Kasumi-1 (cell line): ENCODE measurements around the gene INTS6L.
"Not testable (repeated sequence)": the region's sequence is repeated elsewhere in the genome, so short reads cannot be mapped to it uniquely, and the experiment has no call there.

Source experiments
- DNase-seq, 2 experiments: peaks; one replicate each; lab custom pipeline; 2025; lab: John Stamatoyannopoulos, UW

INTS6L gene

GRCh38 chrX:135596495-135596894 is 76.0 kb downstream of the INTS6L start:
- peak; percentile 35 to 45 for DNase-seq

DNA sequence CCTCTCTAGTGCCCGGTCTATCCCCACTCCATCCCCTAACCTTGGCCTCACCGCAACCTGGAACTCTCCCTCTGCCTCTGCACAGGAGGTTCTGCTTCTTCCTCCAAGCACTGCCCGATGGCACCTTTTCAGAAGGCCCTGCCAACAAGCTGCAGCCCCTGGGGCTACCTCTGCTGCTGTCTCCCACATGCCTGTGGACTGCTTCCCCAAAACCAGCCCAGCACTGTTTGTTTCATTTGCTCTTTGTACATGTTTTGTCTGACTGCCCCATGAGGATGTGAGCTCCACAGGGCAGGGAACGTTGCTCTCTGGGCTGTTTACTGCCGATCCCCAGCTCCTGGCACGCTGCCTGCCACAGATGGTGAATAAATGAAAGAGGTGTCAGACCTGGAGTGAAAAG is 85.4 kb downstream of the INTS6L start:
- no peak for DNase-seq

- DNase-seq, result not testable (repeated sequence)
Measured at GRCh38 chrX:135624408-135625204, 104.1 kb downstream of the INTS6L start.

GRCh38 chrX:135625995-135626394 is 105.5 kb downstream of the INTS6L start:
- peak; percentile 1 to 12 for DNase-seq

DNA sequence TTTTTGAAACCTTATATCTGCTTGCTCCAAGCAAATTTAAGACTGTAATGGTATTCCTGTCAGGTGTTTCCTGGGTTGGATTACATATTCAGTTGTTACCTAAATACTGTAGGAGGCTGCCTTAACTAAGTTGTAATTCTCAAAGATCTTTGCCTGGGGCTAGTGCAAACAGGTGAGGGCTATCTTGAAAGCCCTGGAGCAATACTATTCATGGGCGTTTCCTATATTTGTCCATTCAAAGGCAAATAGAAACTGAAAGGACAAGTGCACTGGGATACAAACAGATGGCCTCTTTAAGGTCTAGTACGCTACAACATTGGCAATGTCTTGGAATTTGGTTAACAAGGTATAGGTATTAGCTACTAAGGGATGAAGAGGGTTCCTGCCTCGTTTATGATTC is 108.9 kb downstream of the INTS6L start:
- no peak for DNase-seq
